Measurements from ENCODE around the gene FBP1. TPM values are rescaled to one million over a fixed set of nuclear protein-coding genes. Genes with fewer than 3 reads are reported as not detected.

FBP1 gene
- 1.6 and 2.9 TPM in 2 replicates for total RNA-seq

DNA sequence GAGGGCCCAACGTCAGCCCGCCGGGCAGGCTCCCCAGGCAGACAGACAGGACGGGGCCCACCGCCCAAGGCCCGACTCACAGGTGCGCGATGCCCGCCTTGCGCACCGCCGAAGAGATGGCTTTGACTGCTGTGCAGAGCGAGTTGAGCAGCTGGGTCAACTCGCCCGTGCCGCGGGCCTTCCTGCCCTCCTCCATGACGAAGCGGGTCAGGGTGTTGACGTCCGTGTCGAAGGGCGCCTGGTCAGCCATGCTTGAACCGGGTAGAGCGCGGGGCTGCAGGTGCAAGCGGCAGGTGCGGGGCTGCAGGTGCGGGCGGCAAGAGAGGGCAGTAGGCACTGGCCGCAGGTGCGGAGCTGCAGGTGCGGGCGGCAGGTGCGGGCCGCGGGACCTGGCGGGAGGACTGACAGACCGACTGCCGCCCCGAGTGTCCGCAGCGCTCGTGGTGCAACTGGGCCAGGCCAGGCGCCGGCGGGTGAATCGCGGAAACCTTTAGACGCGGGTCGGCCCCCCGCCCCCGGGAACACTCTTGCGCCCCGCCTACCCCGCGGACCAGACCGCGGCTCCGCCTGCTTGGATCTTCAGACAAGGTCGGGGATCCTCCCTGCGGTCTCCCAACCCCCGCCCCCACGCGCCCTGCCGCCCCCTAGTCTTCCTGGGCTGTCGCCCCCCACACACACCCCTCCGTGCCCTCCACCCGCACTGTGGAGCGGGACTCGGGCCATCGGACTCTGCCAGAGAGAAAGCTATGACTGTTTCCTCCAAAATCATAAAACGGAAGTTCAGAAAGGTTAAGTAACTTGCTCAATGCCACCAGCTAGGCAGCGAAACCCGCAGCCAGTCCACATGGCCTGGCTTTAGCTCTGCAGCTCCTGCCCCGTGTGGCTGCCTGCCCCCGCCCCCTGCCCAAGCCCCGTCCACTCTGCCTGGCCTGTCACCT, at the start of gene FBP1:
TSS of gene FBP1 (minus strand) at position 458 of the 938 bp plus-strand sequence. CDS start at position 250, 208 bp downstream.
- TF ChIP-seq, protein P1, sequence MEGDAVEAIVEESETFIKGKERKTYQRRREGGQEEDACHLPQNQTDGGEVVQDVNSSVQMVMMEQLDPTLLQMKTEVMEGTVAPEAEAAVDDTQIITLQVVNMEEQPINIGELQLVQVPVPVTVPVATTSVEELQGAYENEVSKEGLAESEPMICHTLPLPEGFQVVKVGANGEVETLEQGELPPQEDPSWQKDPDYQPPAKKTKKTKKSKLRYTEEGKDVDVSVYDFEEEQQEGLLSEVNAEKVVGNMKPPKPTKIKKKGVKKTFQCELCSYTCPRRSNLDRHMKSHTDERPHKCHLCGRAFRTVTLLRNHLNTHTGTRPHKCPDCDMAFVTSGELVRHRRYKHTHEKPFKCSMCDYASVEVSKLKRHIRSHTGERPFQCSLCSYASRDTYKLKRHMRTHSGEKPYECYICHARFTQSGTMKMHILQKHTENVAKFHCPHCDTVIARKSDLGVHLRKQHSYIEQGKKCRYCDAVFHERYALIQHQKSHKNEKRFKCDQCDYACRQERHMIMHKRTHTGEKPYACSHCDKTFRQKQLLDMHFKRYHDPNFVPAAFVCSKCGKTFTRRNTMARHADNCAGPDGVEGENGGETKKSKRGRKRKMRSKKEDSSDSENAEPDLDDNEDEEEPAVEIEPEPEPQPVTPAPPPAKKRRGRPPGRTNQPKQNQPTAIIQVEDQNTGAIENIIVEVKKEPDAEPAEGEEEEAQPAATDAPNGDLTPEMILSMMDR (conservative IDR thresholded peaks at IDR 0.05; ENCODE audit: low read depth, low read length): no peak
- DNase-seq (ENCODE audit: low read depth): no peak
- peak within 1 kb of the TSS; percentile 62 for H3K4me3 ChIP-seq (ENCODE audit: low read depth, low read length)

DNA sequence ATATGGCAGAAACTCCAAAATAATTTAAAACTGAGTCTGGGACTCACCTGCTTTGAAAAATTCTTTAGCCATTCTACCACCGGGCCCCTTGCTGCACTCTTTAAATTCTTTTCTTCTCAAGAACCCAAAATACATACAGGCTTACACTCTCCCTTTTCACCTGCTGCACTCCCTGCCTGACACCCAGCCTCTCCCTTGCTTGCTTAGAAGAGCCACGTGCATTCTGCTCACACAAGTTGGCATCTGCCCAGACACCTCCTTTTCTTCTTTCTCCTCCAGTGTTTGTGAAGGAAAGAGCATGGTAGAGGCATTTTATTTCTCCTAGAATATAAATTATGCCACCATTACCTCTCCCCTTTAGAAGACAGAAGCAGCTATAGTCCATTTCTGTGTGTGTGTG, 48.1 kb upstream of the FBP1 start:
- H3K4me3 ChIP-seq (ENCODE audit: low read depth, low read length): no peak overlapping the region
- TF ChIP-seq, protein P1 (conservative IDR thresholded peaks at IDR 0.05; ENCODE audit: low read depth, low read length): no peak
- no peak for DNase-seq (ENCODE audit: low read depth)

DNA sequence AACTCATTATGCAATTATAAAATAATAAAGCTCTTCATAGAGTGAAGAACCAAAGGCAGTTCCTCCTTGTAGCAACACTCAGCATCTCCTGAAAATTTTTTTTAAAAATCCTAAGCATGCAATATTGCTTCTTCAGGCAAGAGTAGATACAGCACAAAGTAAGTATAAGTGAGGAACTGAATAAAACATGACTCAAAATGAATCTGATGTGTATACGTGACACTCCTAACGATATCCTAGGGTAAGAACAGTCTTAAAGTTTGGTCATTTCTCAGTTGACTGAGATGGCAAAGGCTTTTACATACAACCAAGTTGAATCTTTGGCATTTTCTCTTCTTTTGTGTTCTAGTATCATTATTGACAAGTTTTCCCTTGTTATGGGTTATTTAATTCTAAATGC, 46.0 kb upstream of the FBP1 start:
- H3K4me3 ChIP-seq (ENCODE audit: low read depth, low read length): no peak overlapping the region
- TF ChIP-seq, protein P1 (conservative IDR thresholded peaks at IDR 0.05; ENCODE audit: low read depth, low read length): no peak
- no peak for DNase-seq (ENCODE audit: low read depth)

DNA sequence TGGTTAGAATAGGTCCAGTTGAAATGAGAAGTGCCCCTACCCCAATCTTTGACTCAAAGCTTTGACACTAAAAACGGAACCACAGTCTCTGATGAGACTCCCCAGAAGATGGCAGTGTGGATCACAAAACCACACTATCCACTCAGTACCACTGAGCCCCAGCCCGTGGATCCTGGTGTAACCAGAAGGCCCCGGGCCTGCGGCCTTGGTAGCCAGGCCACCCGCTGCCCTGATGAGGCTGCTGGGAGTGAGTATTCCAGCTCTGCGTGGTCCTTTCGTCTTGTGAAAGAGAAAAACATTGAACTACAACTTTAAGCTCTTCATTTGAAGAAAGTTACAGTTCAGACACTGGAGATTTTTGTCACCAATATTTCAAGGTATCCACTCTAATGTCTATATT, 42.2 kb upstream of the FBP1 start:
- TF ChIP-seq, protein P1 (conservative IDR thresholded peaks at IDR 0.05; ENCODE audit: low read depth, low read length): peak; percentile 77
- no peak for DNase-seq (ENCODE audit: low read depth)
- H3K4me3 ChIP-seq (ENCODE audit: low read depth, low read length): no peak overlapping the region

DNA sequence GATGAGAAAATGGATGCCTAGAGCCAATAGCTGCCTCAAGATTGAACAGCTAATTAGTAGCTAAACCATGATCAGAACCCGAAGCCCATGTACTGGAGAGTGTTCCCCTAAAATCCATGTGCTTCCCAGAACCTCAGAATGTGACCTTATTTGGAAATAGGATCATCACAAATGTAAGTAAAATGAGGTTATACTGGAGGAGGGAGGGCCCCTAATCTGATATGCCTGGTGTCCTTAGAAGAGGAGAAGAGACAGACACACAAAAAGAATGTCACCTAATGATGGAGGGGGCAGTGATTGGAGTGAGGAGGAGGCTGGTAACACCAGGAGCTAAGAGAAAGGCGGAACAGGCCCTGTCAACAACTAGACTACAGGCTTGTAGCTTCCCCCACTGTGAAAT, 41.3 kb upstream of the FBP1 start:
- TF ChIP-seq, protein P1 (conservative IDR thresholded peaks at IDR 0.05; ENCODE audit: low read depth, low read length): no peak
- DNase-seq (ENCODE audit: low read depth): no peak
- H3K4me3 ChIP-seq (ENCODE audit: low read depth, low read length): no peak overlapping the region

DNA sequence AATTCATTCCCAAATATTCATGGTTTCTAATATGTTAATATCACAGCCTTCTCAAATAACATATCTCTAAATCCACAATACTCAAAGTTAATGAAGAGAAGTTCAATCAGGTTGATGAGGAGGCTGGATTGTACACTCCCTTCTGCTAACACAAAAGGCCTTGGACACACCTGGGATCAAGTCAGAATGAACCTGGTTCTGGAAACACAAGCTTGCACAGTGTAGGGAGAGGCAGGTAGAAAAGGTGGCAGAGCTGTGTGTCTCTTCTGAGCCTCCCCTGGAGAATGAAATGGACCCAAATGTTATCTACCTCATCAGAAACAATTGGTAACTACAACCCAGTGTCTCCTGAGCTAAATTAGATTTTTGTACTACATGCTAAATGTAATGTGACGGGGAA, 40.7 kb upstream of the FBP1 start:
- TF ChIP-seq, protein P1 (conservative IDR thresholded peaks at IDR 0.05; ENCODE audit: low read depth, low read length): no peak
- no peak for DNase-seq (ENCODE audit: low read depth)
- no peak overlapping the region for H3K4me3 ChIP-seq (ENCODE audit: low read depth, low read length)

Data from epithelial cell of proximal tubule (primary cell).